Adrenal gland (tissue), 12 donors: ENCODE measurements around the gene TUT4. TPM values are rescaled to one million over a fixed set of nuclear protein-coding genes. Genes with fewer than 3 reads are reported as not detected.

Source experiments
- DNase-seq, 7 donors: peaks; one replicate each; pipeline ENCODE4 v3.0.0-alpha.2; 2019 to 2020
- H3K27ac ChIP-seq, 5 donors: fragments of 200-600 bp; sonication (generic) in 4 of 5; 1 replicate in 3 of 5; 2 replicates in 2 of 5; pipeline versions ENCODE4 v1.5.1 to v1.8.0; 2016 to 2020; ENCODE audit warnings: mild to moderate bottlenecking in 1 of 5
- H3K27me3 ChIP-seq: fragments of 200-600 bp; 2 replicates; pipeline ENCODE4 v1.8.0; 2021
- H3K36me3 ChIP-seq, 2 donors: fragments of 200-600 bp; replicated peaks in 1 of 2; 1 replicate in 1 of 2; 2 replicates in 1 of 2; pipeline versions ENCODE4 v1.5.1 to v1.8.0; 2018 to 2022
- H3K4me1 ChIP-seq, 2 donors: fragments of 200-600 bp; replicated peaks in 1 of 2; 1 replicate in 1 of 2; 2 replicates in 1 of 2; pipeline versions ENCODE4 v1.5.1 to v1.8.0; 2018 to 2021
- H3K4me3 ChIP-seq, 4 donors: fragments of 200-600 bp; sonication (generic) in 3 of 4; one replicate each; pipeline ENCODE4 v1.5.1; 2016 to 2018
- H3K9me3 ChIP-seq, 3 donors: fragments of 200-600 bp; sonication (generic) in 1 of 3; replicated peaks in 1 of 3; 1 replicate in 2 of 3; 2 replicates in 1 of 3; pipeline versions ENCODE4 v1.5.1 to v1.8.0; 2016 to 2021
- CTCF ChIP-seq, 6 experiments: fragments of 450-650 bp in 4 of 6; fragments of 200-600 bp in 2 of 6; sonication (generic) in 1 of 6; IDR thresholded peaks; 1 replicate in 5 of 6; 2 replicates in 1 of 6; pipeline versions ENCODE4 v1.5.1 to v1.8.0; 2016 to 2021; ENCODE audit warnings: antibody characterized with exemption in 6 of 6, mild to moderate bottlenecking in 2 of 6, moderate library complexity in 1 of 6
- POLR2A ChIP-seq, 2 donors: fragments of 450-650 bp; IDR thresholded peaks; one replicate each; pipeline ENCODE4 v1.6.1; 2017; ENCODE audit warnings: antibody characterized with exemption in 2 of 2, mild to moderate bottlenecking in 2 of 2, moderate library complexity in 1 of 2
- WGBS, 4 donors: extraction: QIAGEN DNeasy Blood & Tissue Kit in 2 of 4; methylation state at CpG; one replicate each; pipeline versions ENCODE4 v1.1.5 to v1.1.7; 2013 to 2017; 5-methylcytosine and 5-hydroxymethylcytosine counted together
- intact Hi-C, 2 donors: fragments of 100-400 bp; cut with DNase I; formaldehyde crosslinking; loops; one replicate each; pipeline versions ENCODE4 v1.14.1 to v1.15.0; 2022 to 2023
- polyA plus RNA-seq, 3 donors: library from polyadenylated mRNA; stranded (reverse); fragments of 200-250 nt in 2 of 3; fragments of 350-450 nt in 1 of 3; fragmentation: Illumina TruSeq in 1 of 3; extraction: RNeasy Lipid Tissue Mini Kit (QIAGEN cat#74804) in 1 of 3; gene quantifications; one replicate each; pipeline ENCODE4 v1.2.3, GENCODE V29; 2013 to 2014
- total RNA-seq, 9 donors: library from RNA; depleted of rRNA in 4 of 9; stranded (reverse); fragments of >200 nt in 4 of 9; fragments of 120-200 nt in 1 of 9; fragmentation: NEBNext Ultra II Directional in 1 of 9; extraction: Animal tissue kit (Norgen Biotek cat#: 25700) in 1 of 9; gene quantifications; one replicate each; pipeline versions ENCODE4 v1.1.0 to v1.2.4, GENCODE V29; 2013 to 2023
- donor health status: healthy with polysubstance abuse.
- donor health status: Bipolar disorder and iron deficiency.
- donor health status: DM: yes; HTN: yes; CAD: no.
- donor health status: DM: no; HTN: no; CAD: no.
- donor health status: DM: no; HTN: no; CAD: no.
- donor health status: DM: yes; HTN: yes; CAD: no.

Gene TUT4
- total and polyA plus RNA-seq, 12 donors: 29.7 to 80.9 (median 66.1) TPM

- peak; percentile 38 to 73 (median 59) for DNase-seq
- intact Hi-C loops: no loop called here
- Histone ChIP-seq H3K4me1 (peaks cover 20 to 35% of the 10 kb centered on the region in 2 donors), H3K27me3 (no peaks in the 10 kb centered on the region), H3K4me3 (no peak overlapping the region), H3K27ac (peak overlapping the region; percentile 34 to 97 (median 96)), H3K9me3 (no peaks in the 10 kb centered on the region), H3K36me3 (no peaks in the 10 kb centered on the region)
- 26 to 29% (median 29%) methylated on average over 3 of the region's 3 CpGs for WGBS, 4 donors
- TF ChIP-seq POLR2A (IDR thresholded peaks at IDR 0.05) (peak in 1 of 2 donors; percentile 53), CTCF (IDR thresholded peaks at IDR 0.05) (no peak)
These were observed 1.9 kb upstream of the TUT4 start for GRCh38 chr1:52554756-52555155.

- DNase-seq: peak in 2 of 7 donors; percentile 38 to 50
- Histone ChIP-seq H3K27ac (peak overlapping the region; percentile 34 to 97 (median 96)), H3K9me3 (no peaks in the 10 kb centered on the region), H3K4me3 (peak overlapping the region in 1 of 4 donors; percentile 94), H3K27me3 (no peaks in the 10 kb centered on the region), H3K36me3 (no peaks in the 10 kb centered on the region), H3K4me1 (peaks cover 20 to 40% of the 10 kb centered on the region in 2 donors)
- WGBS, 4 donors: 29 to 46% (median 41%) methylated on average over 6 of the region's 6 CpGs
- intact Hi-C loops: no loop called here
- TF ChIP-seq POLR2A (IDR thresholded peaks at IDR 0.05) (no peak), CTCF (IDR thresholded peaks at IDR 0.05) (no peak)
These were observed 1.4 kb upstream of the TUT4 start for GRCh38 chr1:52554267-52554640.

- peak overlapping the region; percentile 64 to 97 (median 96) for H3K27ac ChIP-seq
- DNase-seq: peak; percentile 87 to 91 (median 89)
- H3K4me3 ChIP-seq: peak overlapping the region; percentile 70 to 94 (median 82)
- H3K4me1 ChIP-seq: peaks cover 20 to 47% of the 10 kb centered on the region in 2 donors
- WGBS, 4 donors: 3 to 19% (median 6%) methylated on average over 8 to 66 of the region's 66 CpGs
- H3K27me3 ChIP-seq: no peaks in the 10 kb centered on the region
- TF ChIP-seq CTCF (IDR thresholded peaks at IDR 0.05): no peak
- TF ChIP-seq POLR2A (IDR thresholded peaks at IDR 0.05): peak; percentile 65 to 75
- no peaks in the 10 kb centered on the region for H3K36me3 ChIP-seq
- intact Hi-C loops: no loop called here
- H3K9me3 ChIP-seq: no peaks in the 10 kb centered on the region
These were observed 722 bp upstream of the TUT4 start for GRCh38 chr1:52553362-52554266.

- Histone ChIP-seq H3K27me3 (no peaks in the 10 kb centered on the region), H3K36me3 (no peaks in the 10 kb centered on the region), H3K4me3 (peak overlapping the region; percentile 70 to 94 (median 82)), H3K4me1 (peaks cover 20 to 48% of the 10 kb centered on the region in 2 donors), H3K27ac (peak overlapping the region; percentile 64 to 97 (median 96)), H3K9me3 (no peaks in the 10 kb centered on the region)
- DNase-seq: peak; percentile 41 to 82 (median 70)
- TF ChIP-seq POLR2A (IDR thresholded peaks at IDR 0.05) (peak in 1 of 2 donors; percentile 44), CTCF (IDR thresholded peaks at IDR 0.05) (peak in 1 of 6 experiments; percentile 10)
- intact Hi-C loops: no loop called here
- 0% methylated on average over 14 of the region's 14 CpGs for WGBS, 4 donors
These were observed 722 bp downstream of the TUT4 start for GRCh38 chr1:52552236-52552504.
